GM12878 (cell line): ENCODE results near the gene IL1RL1. TPM values are rescaled to one million over a fixed set of nuclear protein-coding genes. Genes with fewer than 3 reads are reported as not detected.

ENCODE experiments used
- ATAC-seq: fragments of 200-7000 bp; cut with Tn5 transposase; 3 replicates; pipeline ENCODE4 v1.9.1; 2020; ENCODE audit warnings: mild to moderate bottlenecking, moderate library complexity
- BruUV-seq: library from RNA; stranded (reverse); fragments of 400-500 nt; replicated peaks from 2 replicates; lab custom pipeline; 2021; lab: Mats Ljungman, UMichigan
- CTCF ChIA-PET: fragments of 300-600 bp; sonication (Branson Sonifier 250); formaldehyde crosslinking; extraction: SDS; loops from one replicate; lab custom pipeline; 2021; ENCODE audit warnings: inconsistent platforms; lab: Yijun Ruan, JAX
- POLR2A ChIA-PET: fragments of 350-600 bp; formaldehyde crosslinking; extraction: SDS; loops from one replicate; lab custom pipeline; 2021; ENCODE audit warnings: inconsistent platforms; lab: Charles Lee
- RAD21 ChIA-PET: fragments of 300-600 bp; sonication (Branson Sonifier 250); formaldehyde crosslinking; loops from one replicate; lab custom pipeline; 2023; ENCODE audit warnings: antibody characterized with exemption; ENCODE audit not compliant: unreplicated experiment; lab: Charles Lee
- SMC1A ChIA-PET: fragments of 300-600 bp; sonication (Branson Sonifier 250); formaldehyde crosslinking; loops from one replicate; lab custom pipeline; 2023; ENCODE audit not compliant: unreplicated experiment, uncharacterized antibody; lab: Charles Lee
- DNase-seq: peaks from one replicate; pipeline ENCODE4 v3.0.0-alpha.2; 2011; ENCODE audit warnings: low read depth, low spot score
- FAIRE-seq: peaks from 3 replicates; lab custom pipeline; 2011; peaks lifted over from hg19 to GRCh38; lab: Jason Lieb, UNC
- H2AFZ ChIP-seq: 2 replicates; pipeline ENCODE4 v1.6.0; 2011; ENCODE audit warnings: low read depth, low read length, control low read depth; ENCODE audit not compliant: control insufficient read depth
- H3K27ac ChIP-seq: 2 replicates; pipeline ENCODE4 v1.5.1; 2011; ENCODE audit warnings: control low read depth; ENCODE audit not compliant: control insufficient read depth, insufficient read depth
- H3K27me3 ChIP-seq, 2 experiments: replicated peaks in 1 of 2; 2 replicates each; pipeline versions ENCODE4 v1.6.0 to v1.6.1; 2011; ENCODE audit warnings: low read length in 1 of 2; ENCODE audit not compliant: control insufficient read depth in 2 of 2, insufficient read depth in 2 of 2
- H3K36me3 ChIP-seq, 2 experiments: 2 replicates each; pipeline ENCODE4 v1.5.1; 2011; ENCODE audit warnings: low read length in 1 of 2; ENCODE audit not compliant: control insufficient read depth in 2 of 2, insufficient read depth in 2 of 2
- H3K4me1 ChIP-seq: 2 replicates; pipeline ENCODE4 v1.6.1; 2011; ENCODE audit warnings: mild to moderate bottlenecking, low read length, moderate library complexity, mixed read lengths; ENCODE audit not compliant: control insufficient read depth, insufficient read depth
- H3K4me2 ChIP-seq: 2 replicates; pipeline ENCODE4 v1.6.0; 2011; ENCODE audit warnings: control low read depth; ENCODE audit not compliant: control insufficient read depth, insufficient read depth
- H3K4me3 ChIP-seq: fragments of 200-600 bp; sonication (generic); 2 replicates; pipeline ENCODE4 v1.5.1; 2016
- H3K79me2 ChIP-seq: 2 replicates; pipeline ENCODE4 v1.6.0; 2011; ENCODE audit warnings: low read length; ENCODE audit not compliant: control insufficient read depth, insufficient read depth
- H3K9ac ChIP-seq: 2 replicates; pipeline ENCODE4 v1.8.0; 2011; ENCODE audit warnings: low read length, control low read depth, mixed read lengths; ENCODE audit not compliant: control insufficient read depth, insufficient read depth
- H3K9me3 ChIP-seq: replicated peaks from 3 replicates; pipeline ENCODE4 v1.5.1; 2011; ENCODE audit warnings: mild to moderate bottlenecking, low read length; ENCODE audit not compliant: control insufficient read depth, insufficient read depth
- H4K20me1 ChIP-seq: 2 replicates; pipeline ENCODE4 v1.6.0; 2011; ENCODE audit not compliant: control insufficient read depth, insufficient read depth
- ATF2 ChIP-seq: IDR thresholded peaks from 2 replicates; pipeline ENCODE4 v1.6.1; 2012; ENCODE audit warnings: low read length, inconsistent platforms
- BCL11A ChIP-seq: IDR thresholded peaks from 2 replicates; pipeline ENCODE4 v1.6.1; 2011; ENCODE audit warnings: low read depth, low read length
- BMI1 ChIP-seq: fragments of 450-650 bp; IDR thresholded peaks from 2 replicates; pipeline ENCODE4 v1.6.1; 2016; ENCODE audit warnings: mild to moderate bottlenecking, moderate library complexity, borderline replicate concordance
- CBX3 ChIP-seq: fragments of 200-600 bp; sonication (generic); IDR thresholded peaks from 2 replicates; pipeline ENCODE4 v1.6.1; 2016; ENCODE audit warnings: low read depth, borderline replicate concordance
- CREM ChIP-seq: IDR thresholded peaks from 2 replicates; pipeline ENCODE4 v1.6.1; 2014; ENCODE audit warnings: antibody characterized with exemption, low read depth
- JUND ChIP-seq: IDR thresholded peaks from 2 replicates; pipeline ENCODE4 v1.6.1; 2012; ENCODE audit warnings: low read depth, mild to moderate bottlenecking, low read length, improper control_type of control experiment, moderate library complexity
- KLF5 ChIP-seq: fragments of 450-650 bp; IDR thresholded peaks from 2 replicates; pipeline ENCODE4 v1.6.1; 2014; ENCODE audit warnings: mild to moderate bottlenecking; ENCODE audit not compliant: partially characterized antibody
- MTA3 ChIP-seq: IDR thresholded peaks from 2 replicates; pipeline ENCODE4 v1.6.1; 2012; ENCODE audit warnings: low read length, inconsistent platforms, borderline replicate concordance
- RELB ChIP-seq: fragments of 450-650 bp; IDR thresholded peaks from 2 replicates; pipeline ENCODE4 v1.6.1; 2017; ENCODE audit warnings: low read depth, mild to moderate bottlenecking, moderate library complexity
- RFX5 ChIP-seq: IDR thresholded peaks from 2 replicates; pipeline ENCODE4 v1.6.1; 2011; ENCODE audit warnings: low read depth, low read length, improper control_type of control experiment
- SKIL ChIP-seq: fragments of 450-650 bp; IDR thresholded peaks from 2 replicates; pipeline ENCODE4 v1.6.1; 2017; ENCODE audit warnings: mild to moderate bottlenecking, low read depth, inconsistent platforms; ENCODE audit not compliant: poor library complexity, severe bottlenecking
- TARDBP ChIP-seq: IDR thresholded peaks from 2 replicates; pipeline ENCODE4 v1.6.1; 2016; ENCODE audit warnings: borderline replicate concordance
- TCF12 ChIP-seq: IDR thresholded peaks from 2 replicates; pipeline ENCODE4 v1.6.1; 2011; ENCODE audit warnings: low read depth, mild to moderate bottlenecking, low read length
- YBX1 ChIP-seq: fragments of 450-650 bp; IDR thresholded peaks from 2 replicates; pipeline ENCODE4 v1.6.1; 2016; ENCODE audit warnings: antibody characterized with exemption
- ZBED1 ChIP-seq: IDR thresholded peaks from 2 replicates; pipeline ENCODE4 v1.6.1; 2016; ENCODE audit warnings: borderline replicate concordance
- ZNF274 ChIP-seq: IDR thresholded peaks from one replicate; pipeline ENCODE4 v1.8.0; 2011; ENCODE audit not compliant: insufficient read length, insufficient read depth
- ZNF592 ChIP-seq: fragments of 450-650 bp; IDR thresholded peaks from 2 replicates; pipeline ENCODE4 v1.6.1; 2017; ENCODE audit warnings: mild to moderate bottlenecking, moderate library complexity
- ZNF622 ChIP-seq: fragments of 450-650 bp; IDR thresholded peaks from 2 replicates; pipeline ENCODE4 v1.6.1; 2017; ENCODE audit warnings: mild to moderate bottlenecking, inconsistent platforms
- WGBS: methylation state at CpG from one replicate; pipeline ENCODE4 v1.1.6; 2016; ENCODE audit warnings: low lambda C conversion rate; ENCODE audit not compliant: insufficient replicate concordance, insufficient coverage; ENCODE audit errors: missing lambda C conversion rate; 5-methylcytosine and 5-hydroxymethylcytosine counted together
- in situ Hi-C: fragments of 300-500 bp; cut with MboI; formaldehyde crosslinking; loops from 9 replicates; pipeline ENCODE4 v1.14.3; 2018; ENCODE audit warnings: mixed read lengths
- intact Hi-C: fragments of 100-400 bp; cut with micrococcal nuclease; formaldehyde crosslinking; loops from one replicate; pipeline ENCODE4 v1.14.2; 2022; ENCODE audit not compliant: unreplicated experiment
- polyA plus RNA-seq, 11 experiments: library from polyadenylated mRNA; depleted of rRNA in 4 of 11; unstranded in 6 of 11; stranded (reverse) in 5 of 11; fragments of >200 nt; fragmentation: Nextera tagmentation in 4 of 11; fragmentation: Illumina TruSeq in 1 of 11; extraction: Ambion mirVana in 4 of 11; extraction: Trizol in 1 of 11; gene quantifications; 1 replicate in 1 of 11; 2 replicates in 10 of 11; pipeline versions ENCODE4 v1.2.1 to v1.2.3, GENCODE V29; 2011 to 2016; ENCODE audit warnings: inconsistent platforms in 2 of 11, missing spikeins in 2 of 11, low read depth in 1 of 11
- total RNA-seq, 4 experiments: library from RNA; depleted of rRNA in 3 of 4; stranded (reverse); fragments of >200 nt in 3 of 4; fragmentation: Illumina TruSeq in 1 of 4; extraction: Trizol in 1 of 4; gene quantifications; 2 replicates each; pipeline versions ENCODE4 v1.2.1 to v1.2.3, GENCODE V29; 2013 to 2021

IL1RL1 gene
- total and polyA plus RNA-seq, 10 of the 15 experiments (the other 5 are each of a cell fraction or from before 2014, with no cell fraction given): 0.08 to 0.18 TPM; not detected in 8

GRCh38 chr2:102365763-102366162, 54.4 kb downstream of the IL1RL1 start:
- in situ Hi-C loops: loop anchor here (5.0 kb wide), 2 partner anchors 57 to 343 kb away; partner anchors contain the start of gene IL18RAP
- ChIA-PET SMC1A (no interaction called here), RAD21 (no interaction called here), CTCF (no interaction called here), POLR2A (no interaction called here)
- FAIRE-seq: no peak
- no peak for DNase-seq
- Histone ChIP-seq H3K4me1 (peaks cover 27% of the 10 kb centered on the region), H3K9ac (no peak overlapping the region), H3K36me3 (peaks cover 11 to 20% of the 10 kb centered on the region in 2 experiments), H3K9me3 (peaks cover 29% of the 10 kb centered on the region), H2AFZ (no peak overlapping the region), H3K79me2 (peaks cover 20% of the 10 kb centered on the region), H3K4me3 (no peak overlapping the region), H4K20me1 (no peaks in the 10 kb centered on the region), H3K4me2 (no peak overlapping the region), H3K27me3 (no peaks in the 10 kb centered on the region), H3K27ac (peak overlapping the region; percentile 93; the same call in 1 of the 2 replicates)
- BruUV-seq: no TSS peak
- intact Hi-C loops: loop anchor here (2.0 to 10.0 kb wide), 2 partner anchors 59 to 251 kb away; no protein-coding TSS in a partner anchor
- ATAC-seq: no peak
- WGBS: 0% methylated on average over 1 of the region's 1 CpG
- TF ChIP-seq CBX3 (no peak), MTA3 (no peak), BMI1 (no peak), ZNF622 (no peak), ZBED1 (no peak), ATF2 (no peak), TCF12 (no peak), CREM (no peak), SKIL (no peak), YBX1 (no peak), RELB (no peak), TARDBP (no peak), BCL11A (no peak), ZNF592 (no peak), RFX5 (no peak), ZNF274 (no peak), JUND (no peak), KLF5 (no peak)
